Effector CD8-positive, alpha-beta T cell (primary cell): ENCODE measurements around the gene VEGFA.
"Not testable (repeated sequence)": the region's sequence is repeated elsewhere in the genome, so short reads cannot be mapped to it uniquely, and the experiment has no call there.

Experiments
- DNase-seq: peaks from one replicate; lab custom pipeline; 2025; lab: John Stamatoyannopoulos, UW

VEGFA gene

GRCh38 chr6:43803055-43803782 is 33.2 kb downstream of the VEGFA start:
- no peak for DNase-seq

- no peak for DNase-seq
Observed at GRCh38 chr6:43803783-43804549, 34.0 kb downstream of the VEGFA start.

GRCh38 chr6:43804550-43805223 is 34.7 kb downstream of the VEGFA start:
- DNase-seq, result no peak

- DNase-seq, result no peak
Observed at GRCh38 chr6:43805699-43806042, 35.7 kb downstream of the VEGFA start.

GRCh38 chr6:43806043-43806757 is 36.2 kb downstream of the VEGFA start:
- no peak for DNase-seq

GRCh38 chr6:43806758-43807227 is 36.8 kb downstream of the VEGFA start:
- DNase-seq, result no peak

GRCh38 chr6:43807228-43808061 is 37.4 kb downstream of the VEGFA start:
- no peak for DNase-seq

- no peak for DNase-seq
Observed at GRCh38 chr6:43808412-43808811, 38.4 kb downstream of the VEGFA start.

GRCh38 chr6:43809417-43810305 is 39.6 kb downstream of the VEGFA start:
- no peak for DNase-seq

- DNase-seq, result no peak
Observed at GRCh38 chr6:43810965-43811732, 41.1 kb downstream of the VEGFA start.

- no peak for DNase-seq
Observed at GRCh38 chr6:43811733-43812099, 41.7 kb downstream of the VEGFA start.

GRCh38 chr6:43812850-43813578 is 43.0 kb downstream of the VEGFA start:
- DNase-seq, result no peak

GRCh38 chr6:43814111-43814510 is 44.1 kb downstream of the VEGFA start:
- no peak for DNase-seq

GRCh38 chr6:43814865-43815264 is 44.9 kb downstream of the VEGFA start:
- DNase-seq, result no peak

GRCh38 chr6:43817192-43817591 is 47.2 kb downstream of the VEGFA start:
- no peak for DNase-seq

GRCh38 chr6:43818973-43819372 is 49.0 kb downstream of the VEGFA start:
- not testable (repeated sequence) for DNase-seq

- DNase-seq, result no peak
Observed at GRCh38 chr6:43819958-43820357, 49.9 kb downstream of the VEGFA start.

GRCh38 chr6:43820486-43820885 is 50.5 kb downstream of the VEGFA start:
- DNase-seq, result no peak
